SH-SY5Y (cell line): Measurements from ENCODE around the gene GPC3.

Experiments used
- GATA2 ChIP-seq: IDR thresholded peaks from 2 replicates; pipeline ENCODE4 v1.6.1; 2011; ENCODE audit warnings: mild to moderate bottlenecking, low read depth, low read length
- GATA3 ChIP-seq: IDR thresholded peaks from 2 replicates; pipeline ENCODE4 v1.6.1; 2011; ENCODE audit warnings: low read depth, mild to moderate bottlenecking, low read length, moderate library complexity

DNA sequence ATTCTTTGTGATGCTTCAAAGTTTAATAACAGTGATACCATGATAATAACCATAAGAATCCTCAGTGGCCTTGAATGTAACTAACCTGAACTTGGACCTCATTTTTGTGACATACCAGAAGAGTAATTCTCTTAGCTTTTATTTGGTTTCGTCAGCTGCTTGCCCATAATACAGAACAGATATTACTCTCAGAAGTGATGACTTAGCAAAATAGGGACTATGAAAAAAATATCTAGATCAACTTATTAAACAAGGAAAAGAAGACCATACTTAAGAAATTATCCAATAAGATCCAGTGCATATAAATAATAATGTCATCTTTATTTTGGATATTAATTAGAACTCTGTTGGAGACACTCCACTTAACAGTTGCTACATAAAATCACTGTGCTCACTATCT, 333.2 kb downstream of the GPC3 start:
- no peak for TF ChIP-seq GATA2
- TF ChIP-seq GATA3, result no peak
